MM.1S (cell line): ENCODE results near the gene RXFP4.

Experiments used
- CTCF ChIP-seq: fragments of 300-600 bp; sonication (generic); IDR thresholded peaks from 2 replicates; pipeline ENCODE4 v1.5.1; 2016; ENCODE audit warnings: antibody characterized with exemption, low read length, mixed read lengths
- EZH2 ChIP-seq: fragments of 300-600 bp; sonication (generic); optimal IDR thresholded peaks from 2 replicates; pipeline ENCODE3; 2017; ENCODE audit warnings: low read depth, mild to moderate bottlenecking, antibody characterized with exemption, low read length, mixed read lengths
- EZH2phosphoT487 ChIP-seq: fragments of 300-600 bp; sonication (generic); IDR thresholded peaks from 2 replicates; pipeline ENCODE4 v1.6.1; 2018; ENCODE audit warnings: antibody characterized with exemption, low read length

GRCh38 chr1:155941845-155942531 lies 550 bp downstream of the RXFP4 start:
- TF ChIP-seq CTCF (no peak), EZH2phosphoT487 (no peak), EZH2 (no peak)
